Esophagus muscularis mucosa (tissue), 3 donors: ENCODE data around the gene WBP1L.

Source experiments
- POLR2A ChIP-seq: fragments of 450-650 bp; IDR thresholded peaks from one replicate; pipeline ENCODE4 v1.6.1; 2017; ENCODE audit warnings: antibody characterized with exemption, moderate library complexity, mild to moderate bottlenecking, low read depth
- POLR2AphosphoS5 ChIP-seq, 2 donors: sonication (generic); formaldehyde crosslinking; IDR thresholded peaks; one replicate each; pipeline ENCODE4 v1.6.1; 2017; ENCODE audit warnings: antibody characterized with exemption in 2 of 2
- TF ChIP-seq, protein P1 (sequence below), 3 experiments: fragments of 200-600 bp in 2 of 3; fragments of 450-650 bp in 1 of 3; sonication (generic) in 2 of 3; IDR thresholded peaks; one replicate each; pipeline ENCODE4 v1.5.1; 2017 to 2019; ENCODE audit warnings: antibody characterized with exemption in 3 of 3, mild to moderate bottlenecking in 2 of 3, moderate library complexity in 1 of 3

DNA sequence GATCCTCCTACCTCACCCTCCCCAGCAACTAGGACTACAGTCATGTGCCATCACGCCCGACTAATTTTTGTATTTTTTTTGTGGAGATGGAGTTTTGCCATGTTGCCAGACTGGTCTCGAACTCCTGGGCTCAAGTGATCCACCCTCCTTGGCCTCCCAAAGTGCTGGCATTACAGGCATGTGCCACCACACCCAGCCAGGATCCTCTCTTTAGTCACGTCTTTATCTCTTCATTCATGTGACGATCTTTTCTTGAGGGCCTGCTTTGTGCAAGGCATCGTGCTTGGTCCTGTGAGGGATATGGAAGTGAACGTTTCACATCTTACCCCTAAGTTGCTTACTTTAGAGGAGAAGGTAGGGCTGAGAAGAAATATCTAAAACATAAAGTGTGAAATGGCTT is 21.6 kb downstream of the WBP1L start:
- TF ChIP-seq, protein P1, sequence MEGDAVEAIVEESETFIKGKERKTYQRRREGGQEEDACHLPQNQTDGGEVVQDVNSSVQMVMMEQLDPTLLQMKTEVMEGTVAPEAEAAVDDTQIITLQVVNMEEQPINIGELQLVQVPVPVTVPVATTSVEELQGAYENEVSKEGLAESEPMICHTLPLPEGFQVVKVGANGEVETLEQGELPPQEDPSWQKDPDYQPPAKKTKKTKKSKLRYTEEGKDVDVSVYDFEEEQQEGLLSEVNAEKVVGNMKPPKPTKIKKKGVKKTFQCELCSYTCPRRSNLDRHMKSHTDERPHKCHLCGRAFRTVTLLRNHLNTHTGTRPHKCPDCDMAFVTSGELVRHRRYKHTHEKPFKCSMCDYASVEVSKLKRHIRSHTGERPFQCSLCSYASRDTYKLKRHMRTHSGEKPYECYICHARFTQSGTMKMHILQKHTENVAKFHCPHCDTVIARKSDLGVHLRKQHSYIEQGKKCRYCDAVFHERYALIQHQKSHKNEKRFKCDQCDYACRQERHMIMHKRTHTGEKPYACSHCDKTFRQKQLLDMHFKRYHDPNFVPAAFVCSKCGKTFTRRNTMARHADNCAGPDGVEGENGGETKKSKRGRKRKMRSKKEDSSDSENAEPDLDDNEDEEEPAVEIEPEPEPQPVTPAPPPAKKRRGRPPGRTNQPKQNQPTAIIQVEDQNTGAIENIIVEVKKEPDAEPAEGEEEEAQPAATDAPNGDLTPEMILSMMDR (IDR thresholded peaks at IDR 0.05) = no peak
- no peak for TF ChIP-seq POLR2A
- TF ChIP-seq POLR2AphosphoS5 (IDR thresholded peaks at IDR 0.05) = no peak
